GM12875 (cell line): ENCODE results near the gene TEX11.
A peak's percentile ranks its signal among the peaks of the same experiment; 100 is the strongest.
"Not testable (repeated sequence)": the region's sequence is repeated elsewhere in the genome, so short reads cannot be mapped to it uniquely, and the experiment has no call there.

ENCODE experiments used
- H3K4me3 ChIP-seq: one replicate; pipeline ENCODE4 v1.5.1; 2011; ENCODE audit warnings: low read depth, low read length, control low read depth
- CTCF ChIP-seq: IDR thresholded peaks from 2 replicates; pipeline ENCODE4 v1.5.1; 2011; ENCODE audit warnings: low read depth, mild to moderate bottlenecking, control low read depth, inconsistent platforms, low read length, moderate library complexity, borderline replicate concordance; ENCODE audit not compliant: insufficient read depth

TEX11 gene

GRCh38 chrX:70672326-70672725 lies 236.2 kb downstream of the TEX11 start:
- no peak for TF ChIP-seq CTCF
- no peak overlapping the region for H3K4me3 ChIP-seq

GRCh38 chrX:70669120-70669519 lies 239.4 kb downstream of the TEX11 start:
- no peak overlapping the region for H3K4me3 ChIP-seq
- TF ChIP-seq CTCF: no peak

- H3K4me3 ChIP-seq: no peak overlapping the region
- 0 out of 2 replicates have a peak, but pooled peaks have one; percentile 21 for TF ChIP-seq CTCF
These were observed 243.8 kb downstream of the TEX11 start for GRCh38 chrX:70664726-70665125.

GRCh38 chrX:70661124-70661523 lies 247.4 kb downstream of the TEX11 start:
- not testable (repeated sequence) for H3K4me3 ChIP-seq

GRCh38 chrX:70657546-70657945 lies 251.0 kb downstream of the TEX11 start:
- H3K4me3 ChIP-seq: not testable (repeated sequence)

GRCh38 chrX:70656304-70656703 lies 252.2 kb downstream of the TEX11 start:
- no peak overlapping the region for H3K4me3 ChIP-seq
- TF ChIP-seq CTCF: no peak

GRCh38 chrX:70647910-70648309 lies 260.6 kb downstream of the TEX11 start:
- H3K4me3 ChIP-seq: not testable (repeated sequence)

- TF ChIP-seq CTCF: no peak
These were observed 272.3 kb downstream of the TEX11 start for GRCh38 chrX:70636218-70636617.

GRCh38 chrX:70635669-70636068 lies 272.8 kb downstream of the TEX11 start:
- no peak overlapping the region for H3K4me3 ChIP-seq
- no peak for TF ChIP-seq CTCF

More at GRCh38 chrX:70636218-70636617, 272.3 kb downstream of the TEX11 start:
- no peak overlapping the region for H3K4me3 ChIP-seq
